SU-DHL-6 (cell line): ENCODE results near the gene BCAS1.

ENCODE experiments used
- H2AFZ ChIP-seq: fragments of 200-600 bp; sonication (generic); 2 replicates; pipeline ENCODE4 v1.6.1; 2014; ENCODE audit warnings: low read depth, mild to moderate bottlenecking, moderate library complexity, mixed read lengths, antibody characterized with exemption, low read length; ENCODE audit not compliant: severe bottlenecking
- H3F3A ChIP-seq: fragments of 200-600 bp; shearing (Covaris generic); 2 replicates; pipeline ENCODE4 v1.6.0; 2016; ENCODE audit warnings: antibody characterized with exemption, mild to moderate bottlenecking; ENCODE audit not compliant: insufficient read depth
- H3K27ac ChIP-seq: fragments of 200-600 bp; sonication (generic); 2 replicates; pipeline ENCODE4 v1.5.1; 2016; ENCODE audit warnings: low read depth, mild to moderate bottlenecking, low read length, moderate library complexity, mixed read lengths
- H3K27me3 ChIP-seq: fragments of 200-600 bp; sonication (generic), shearing (Covaris generic); 2 replicates; pipeline ENCODE4 v1.6.0; 2014; ENCODE audit warnings: mild to moderate bottlenecking, low read length
- H3K36me3 ChIP-seq: fragments of 200-600 bp; sonication (generic); 2 replicates; pipeline ENCODE4 v1.6.1; 2014; ENCODE audit warnings: mild to moderate bottlenecking, low read length, mixed read lengths
- H3K4me2 ChIP-seq: fragments of 300-600, 200-600 bp; shearing (Covaris generic), sonication (generic); 2 replicates; pipeline ENCODE4 v1.6.0; 2014; ENCODE audit warnings: low read length, low read depth, mild to moderate bottlenecking; ENCODE audit not compliant: poor library complexity, severe bottlenecking
- H3K4me3 ChIP-seq: fragments of 200-600 bp; sonication (generic); 2 replicates; pipeline ENCODE4 v1.5.1; 2014; ENCODE audit warnings: antibody characterized with exemption, low read length, mild to moderate bottlenecking, mixed read lengths; ENCODE audit not compliant: insufficient read depth, poor library complexity, severe bottlenecking
- H3K79me2 ChIP-seq: fragments of 200-600 bp; sonication (generic); 2 replicates; pipeline ENCODE4 v1.6.1; 2014; ENCODE audit warnings: mild to moderate bottlenecking, low read length, moderate library complexity; ENCODE audit not compliant: insufficient read depth
- H3K9ac ChIP-seq: fragments of 200-600 bp; sonication (generic); 2 replicates; pipeline ENCODE4 v1.7.0; 2014; ENCODE audit warnings: mild to moderate bottlenecking, low read length
- H3K9me2 ChIP-seq: fragments of 200-600 bp; sonication (generic); replicated peaks from 2 replicates; pipeline ENCODE4 v1.6.1; 2014; ENCODE audit warnings: low read length; ENCODE audit not compliant: insufficient read depth
- H3K9me3 ChIP-seq: fragments of 200-600 bp; sonication (generic); 2 replicates; pipeline ENCODE4 v1.6.1; 2014; ENCODE audit warnings: low read length, mixed read lengths; ENCODE audit not compliant: insufficient read depth
- H4K20me1 ChIP-seq: fragments of 200-600 bp; sonication (generic); 2 replicates; pipeline ENCODE4 v1.6.1; 2014; ENCODE audit warnings: low read depth, mild to moderate bottlenecking, antibody characterized with exemption, low read length, moderate library complexity, mixed read lengths
- CTCF ChIP-seq: fragments of 200-600 bp; sonication (generic); IDR thresholded peaks from one replicate; pipeline ENCODE4 v1.5.1; 2017; ENCODE audit warnings: antibody characterized with exemption, mild to moderate bottlenecking, low read length, moderate library complexity; ENCODE audit not compliant: insufficient read depth, poor library complexity, severe bottlenecking
- EZH2phosphoT487 ChIP-seq: fragments of 200-600 bp; sonication (generic), shearing (Covaris generic); conservative IDR thresholded peaks from 2 replicates; pipeline ENCODE4 v1.6.1; 2018; ENCODE audit warnings: mild to moderate bottlenecking, antibody characterized with exemption, low read length, moderate library complexity, mixed read lengths

The BCAS1 gene

GRCh38 chr20:53925651-53926401 is 144.6 kb downstream of the BCAS1 start:
- no peaks in the 10 kb centered on the region for H4K20me1 ChIP-seq
- H3K27ac ChIP-seq: no peak overlapping the region
- H3K9me2 ChIP-seq: no peaks in the 10 kb centered on the region
- H3K4me3 ChIP-seq: no peak overlapping the region
- H3F3A ChIP-seq: peaks cover 3% of the 10 kb centered on the region; the same call in 1 of the 2 replicates
- no peaks in the 10 kb centered on the region for H3K36me3 ChIP-seq
- TF ChIP-seq EZH2phosphoT487: no peak
- TF ChIP-seq CTCF: no peak
- H3K9me3 ChIP-seq: no peaks in the 10 kb centered on the region
- peak overlapping the region; percentile 26 for H3K4me2 ChIP-seq
- H3K27me3 ChIP-seq: no peaks in the 10 kb centered on the region
- no peaks in the 10 kb centered on the region for H3K79me2 ChIP-seq
- 0 out of 2 replicates have a peak overlapping the region, but pooled peaks have one; percentile 2 for H3K9ac ChIP-seq
- H2AFZ ChIP-seq: peak overlapping the region; percentile 30

DNA sequence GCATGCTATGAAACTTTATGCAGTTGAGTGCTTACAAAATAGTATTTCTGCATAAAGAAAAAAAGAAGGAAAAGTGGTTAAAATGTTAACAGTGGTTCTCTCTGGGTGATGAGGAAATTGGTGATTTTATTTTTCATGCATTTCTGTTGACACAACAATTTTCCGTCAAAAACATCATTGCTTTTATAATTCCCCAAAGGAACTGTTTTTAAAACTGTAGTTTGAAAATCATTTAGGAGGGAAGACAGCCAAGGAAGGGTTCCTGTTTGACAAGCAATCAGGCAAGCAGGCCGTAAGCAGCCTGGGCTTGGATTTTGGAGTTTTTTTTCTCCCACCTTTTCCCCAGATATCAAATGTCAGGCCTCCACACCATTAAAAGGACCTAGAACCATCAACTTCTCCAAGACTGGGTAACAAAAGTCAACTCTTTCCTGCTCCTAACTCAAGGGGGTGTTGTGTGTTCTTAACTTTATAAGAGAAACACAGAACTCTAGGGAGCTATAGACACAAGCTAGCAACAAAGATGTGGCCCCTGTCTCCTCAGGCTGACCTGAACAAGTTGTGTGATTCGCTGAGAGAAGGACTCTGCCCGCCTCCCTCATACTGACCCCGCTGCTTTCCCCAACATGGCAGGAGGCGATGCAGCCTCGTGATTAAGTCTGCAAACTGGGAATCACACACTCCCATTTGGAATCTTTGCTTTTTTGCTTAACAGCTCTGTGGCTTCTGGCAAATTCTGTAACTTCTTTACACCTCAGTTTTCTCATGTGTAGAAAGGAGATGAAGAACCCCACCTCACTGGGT is 146.6 kb downstream of the BCAS1 start:
- H3K4me3 ChIP-seq: no peak overlapping the region
- H3K9me2 ChIP-seq: no peaks in the 10 kb centered on the region
- H3K9ac ChIP-seq: no peak overlapping the region
- H3K4me2 ChIP-seq: peak overlapping the region; percentile 18
- H3K79me2 ChIP-seq: no peaks in the 10 kb centered on the region
- no peaks in the 10 kb centered on the region for H3K27me3 ChIP-seq
- TF ChIP-seq EZH2phosphoT487: no peak
- no peak for TF ChIP-seq CTCF
- no peaks in the 10 kb centered on the region for H3K9me3 ChIP-seq
- H4K20me1 ChIP-seq: no peaks in the 10 kb centered on the region
- H3K27ac ChIP-seq: peak overlapping the region; percentile 7; the same call in 1 of the 2 replicates
- peaks cover 10% of the 10 kb centered on the region; the same call in 1 of the 2 replicates for H3F3A ChIP-seq
- no peak overlapping the region for H2AFZ ChIP-seq
- no peaks in the 10 kb centered on the region for H3K36me3 ChIP-seq

GRCh38 chr20:53922901-53923314 is 147.5 kb downstream of the BCAS1 start:
- Histone ChIP-seq H3K79me2 (no peaks in the 10 kb centered on the region), H3K27me3 (no peaks in the 10 kb centered on the region), H3K36me3 (no peaks in the 10 kb centered on the region), H3K9me2 (no peaks in the 10 kb centered on the region), H3K27ac (peak overlapping the region; percentile 7; the same call in 1 of the 2 replicates), H3K9me3 (no peaks in the 10 kb centered on the region), H2AFZ (no peak overlapping the region), H3F3A (peaks cover 10% of the 10 kb centered on the region; the same call in 1 of the 2 replicates), H4K20me1 (no peaks in the 10 kb centered on the region), H3K9ac (no peak overlapping the region), H3K4me2 (peak overlapping the region; percentile 18), H3K4me3 (no peak overlapping the region)
- no peak for TF ChIP-seq CTCF
- no peak for TF ChIP-seq EZH2phosphoT487
